ENCODE measurements around the gene AP3B1.

AP3B1 gene

DNA sequence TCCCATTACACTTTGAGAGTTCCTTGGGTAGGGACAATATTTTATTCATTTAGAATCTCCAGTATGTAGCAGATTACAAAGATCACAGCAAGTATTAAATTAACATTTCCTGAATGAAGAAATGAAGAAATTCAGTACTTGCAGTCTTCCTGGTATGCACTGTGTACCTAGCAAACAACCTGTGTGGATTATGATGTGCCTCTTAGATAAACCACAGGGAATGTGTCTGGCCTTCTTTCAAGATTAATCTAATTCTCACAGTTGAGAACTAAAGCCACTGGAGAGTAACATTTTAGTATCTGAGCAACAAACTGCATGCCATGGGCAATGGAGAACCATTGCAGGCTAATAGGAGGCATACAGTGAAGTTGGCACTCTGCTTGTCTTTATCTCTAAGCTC lies 199.4 kb downstream of the AP3B1 start:
- H3K18ac ChIP-seq (ENCODE audit: low read length): no peak overlapping the region
- no peak overlapping the region for H4K5ac ChIP-seq (ENCODE audit: low read length)
- peaks cover 3% of the 10 kb centered on the region for H3K36me3 ChIP-seq (ENCODE audit: control insufficient read depth, insufficient read depth, low read length)

DNA sequence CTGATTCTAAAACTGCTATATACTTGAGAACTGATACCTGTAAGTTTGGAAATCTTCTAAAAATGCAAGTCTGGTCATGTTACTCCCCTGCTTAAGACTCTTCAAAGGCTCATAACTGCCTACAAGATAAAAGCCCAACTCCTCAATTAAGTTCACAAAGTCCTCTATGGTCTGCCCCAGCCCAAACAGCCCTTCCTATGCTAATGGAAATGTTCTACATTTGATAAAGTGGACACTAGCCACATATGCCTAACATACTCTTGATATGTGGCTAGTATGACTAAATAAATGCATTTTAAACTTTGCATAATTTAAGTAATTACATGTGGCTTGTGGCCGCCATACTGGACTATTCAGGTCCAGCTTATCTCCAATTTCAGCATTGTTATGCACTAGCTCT lies 204.5 kb downstream of the AP3B1 start:
- H2BK5ac ChIP-seq (ENCODE audit: low read length): no peak overlapping the region
- no peak for DNase-seq
- no peak overlapping the region for H3K4ac ChIP-seq (ENCODE audit: low read depth, low read length)
- no peak overlapping the region for H3K18ac ChIP-seq (ENCODE audit: low read length)
- H3K9ac ChIP-seq (ENCODE audit: low read length): no peak overlapping the region
- H2BK15ac ChIP-seq (replicated peaks; ENCODE audit: low read depth): no peak overlapping the region
- no peak overlapping the region for H3K23ac ChIP-seq (ENCODE audit: low read length)
- H3K79me2 ChIP-seq (ENCODE audit: control insufficient read depth, insufficient read depth, low read length): no peaks in the 10 kb centered on the region
- no peaks in the 10 kb centered on the region for H3K79me1 ChIP-seq (ENCODE audit: low read length)
- no peak overlapping the region for H3K4me3 ChIP-seq (ENCODE audit: low read length)
- no peak overlapping the region for H3K27ac ChIP-seq (ENCODE audit: low read depth, low read length)
- H4K5ac ChIP-seq (ENCODE audit: low read length): no peak overlapping the region
- no peak overlapping the region for H2BK120ac ChIP-seq (ENCODE audit: low read depth, low read length)
- no peak overlapping the region for H3K56ac ChIP-seq (ENCODE audit: low read length)
- no peak overlapping the region for H3K4me2 ChIP-seq (ENCODE audit: low read length)
- no CpG with 5 or more reads among the region's 1 CpG for WGBS (ENCODE audit: extremely low coverage, insufficient coverage, low lambda C conversion rate)
- H4K8ac ChIP-seq (ENCODE audit: low read depth, low read length): no peak overlapping the region
- no peaks in the 10 kb centered on the region for H3K27me3 ChIP-seq (ENCODE audit: insufficient read depth, low read length, poor library complexity)
- H3K36me3 ChIP-seq (ENCODE audit: control insufficient read depth, insufficient read depth, low read length): no peaks in the 10 kb centered on the region
- H3K4me1 ChIP-seq (ENCODE audit: control insufficient read depth, low read depth, low read length): no peaks in the 10 kb centered on the region
- no peak overlapping the region for H2AK5ac ChIP-seq (ENCODE audit: low read length)

More for the DNA sequence above, 199.4 kb downstream of the AP3B1 start:
- H2BK120ac ChIP-seq (ENCODE audit: low read depth, low read length): no peak overlapping the region
- no peak overlapping the region for H3K4me3 ChIP-seq (ENCODE audit: low read length)
- H4K8ac ChIP-seq (ENCODE audit: low read depth, low read length): no peak overlapping the region
- no peak overlapping the region for H2AK5ac ChIP-seq (ENCODE audit: low read length)
- no peak overlapping the region for H2BK15ac ChIP-seq (replicated peaks; ENCODE audit: low read depth)
- no peak overlapping the region for H2BK5ac ChIP-seq (ENCODE audit: low read length)
- H3K4me2 ChIP-seq (ENCODE audit: low read length): no peak overlapping the region
- H3K4me1 ChIP-seq (ENCODE audit: control insufficient read depth, low read depth, low read length): no peaks in the 10 kb centered on the region
- H3K56ac ChIP-seq (ENCODE audit: low read length): no peak overlapping the region
- no peaks in the 10 kb centered on the region for H3K79me2 ChIP-seq (ENCODE audit: control insufficient read depth, insufficient read depth, low read length)
- no peaks in the 10 kb centered on the region for H3K27me3 ChIP-seq (ENCODE audit: insufficient read depth, low read length, poor library complexity)
- H3K4ac ChIP-seq (ENCODE audit: low read depth, low read length): no peak overlapping the region
- no peak overlapping the region for H3K23ac ChIP-seq (ENCODE audit: low read length)
- no peaks in the 10 kb centered on the region for H3K79me1 ChIP-seq (ENCODE audit: low read length)
- no peak overlapping the region for H3K27ac ChIP-seq (ENCODE audit: low read depth, low read length)
- no peak for DNase-seq
- no peak overlapping the region for H3K9ac ChIP-seq (ENCODE audit: low read length)

DNA sequence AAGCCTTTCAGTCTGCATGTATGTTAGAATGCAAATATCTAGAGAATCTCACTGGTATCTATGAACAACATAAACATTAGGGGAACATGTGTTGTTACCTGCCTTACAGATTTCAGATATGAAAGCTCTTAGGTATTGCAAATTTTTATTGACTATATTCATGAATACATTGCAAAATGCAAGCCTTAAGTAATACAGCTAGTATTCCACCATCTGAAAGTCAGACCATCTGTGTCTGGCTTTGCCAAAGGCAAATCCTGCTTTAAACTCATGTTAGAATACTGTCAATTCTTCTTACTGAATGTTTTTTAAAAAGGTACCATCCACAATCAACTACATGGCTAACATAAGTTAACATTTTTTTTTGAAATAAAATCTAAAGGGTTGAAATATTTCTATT lies 215.6 kb downstream of the AP3B1 start:
- no peak overlapping the region for H2AK5ac ChIP-seq (ENCODE audit: low read length)
- H3K4me1 ChIP-seq (ENCODE audit: control insufficient read depth, low read depth, low read length): peaks cover 2% of the 10 kb centered on the region
- H3K18ac ChIP-seq (ENCODE audit: low read length): no peak overlapping the region
- no peak overlapping the region for H3K4me2 ChIP-seq (ENCODE audit: low read length)
- no peaks in the 10 kb centered on the region for H3K27me3 ChIP-seq (ENCODE audit: insufficient read depth, low read length, poor library complexity)
- H3K4me3 ChIP-seq (ENCODE audit: low read length): no peak overlapping the region
- H3K23ac ChIP-seq (ENCODE audit: low read length): no peak overlapping the region
- no peak overlapping the region for H3K56ac ChIP-seq (ENCODE audit: low read length)
- no peak overlapping the region for H3K9ac ChIP-seq (ENCODE audit: low read length)
- H3K36me3 ChIP-seq (ENCODE audit: control insufficient read depth, insufficient read depth, low read length): no peaks in the 10 kb centered on the region
- H3K27ac ChIP-seq (ENCODE audit: low read depth, low read length): no peak overlapping the region
- H3K79me2 ChIP-seq (ENCODE audit: control insufficient read depth, insufficient read depth, low read length): no peaks in the 10 kb centered on the region
- DNase-seq: no peak
- no peak overlapping the region for H3K4ac ChIP-seq (ENCODE audit: low read depth, low read length)
- H4K5ac ChIP-seq (ENCODE audit: low read length): no peak overlapping the region
- no peak overlapping the region for H2BK120ac ChIP-seq (ENCODE audit: low read depth, low read length)
- H2BK5ac ChIP-seq (ENCODE audit: low read length): no peak overlapping the region
- H3K79me1 ChIP-seq (ENCODE audit: low read length): no peaks in the 10 kb centered on the region
- H2BK15ac ChIP-seq (replicated peaks; ENCODE audit: low read depth): no peak overlapping the region
- H4K8ac ChIP-seq (ENCODE audit: low read depth, low read length): no peak overlapping the region

DNA sequence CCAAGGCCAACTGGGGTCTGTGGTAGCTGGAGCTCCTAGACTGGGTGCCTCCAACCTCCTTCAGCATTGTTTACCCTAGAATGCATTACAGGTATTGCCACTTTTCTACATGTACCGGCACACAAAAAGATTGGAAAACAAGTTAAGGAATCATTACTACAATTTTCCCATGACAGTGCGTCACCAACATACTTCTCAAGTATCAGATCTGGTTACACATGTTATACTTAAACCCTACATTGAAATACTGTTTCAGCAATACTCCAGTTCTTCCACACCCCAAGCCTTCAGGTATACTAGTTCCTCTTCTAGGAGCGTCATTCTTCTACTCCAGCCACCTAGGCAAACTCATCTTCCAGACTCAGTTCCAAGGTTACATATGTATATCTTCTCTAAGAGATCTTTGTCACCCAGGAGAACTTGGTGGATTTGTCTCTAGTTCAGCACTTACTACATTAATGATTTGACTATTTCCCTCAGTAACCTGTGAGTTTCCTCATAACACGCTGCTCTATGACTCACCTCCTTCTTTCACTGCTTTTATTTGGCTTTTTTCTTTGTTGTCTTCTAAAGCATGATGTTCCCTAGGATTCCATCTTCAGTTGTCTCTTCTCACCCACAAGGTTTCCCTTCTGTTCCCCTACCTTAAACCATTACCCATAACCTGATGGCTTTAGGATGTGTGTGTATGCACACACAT lies 217.0 kb downstream of the AP3B1 start:
- Histone ChIP-seq H3K4ac (ENCODE audit: low read depth, low read length) (no peak overlapping the region), H4K8ac (ENCODE audit: low read depth, low read length) (no peak overlapping the region), H3K79me1 (ENCODE audit: low read length) (no peaks in the 10 kb centered on the region), H3K18ac (ENCODE audit: low read length) (no peak overlapping the region), H4K5ac (ENCODE audit: low read length) (no peak overlapping the region), H3K27me3 (ENCODE audit: insufficient read depth, low read length, poor library complexity) (no peaks in the 10 kb centered on the region), H2AK5ac (ENCODE audit: low read length) (no peak overlapping the region), H3K9ac (ENCODE audit: low read length) (no peak overlapping the region), H3K36me3 (ENCODE audit: control insufficient read depth, insufficient read depth, low read length) (no peaks in the 10 kb centered on the region), H3K4me2 (ENCODE audit: low read length) (no peak overlapping the region), H3K23ac (ENCODE audit: low read length) (no peak overlapping the region), H3K56ac (ENCODE audit: low read length) (no peak overlapping the region), H2BK5ac (ENCODE audit: low read length) (no peak overlapping the region), H3K79me2 (ENCODE audit: control insufficient read depth, insufficient read depth, low read length) (no peaks in the 10 kb centered on the region), H2BK15ac (replicated peaks; ENCODE audit: low read depth) (no peak overlapping the region), H3K4me3 (ENCODE audit: low read length) (no peak overlapping the region), H3K27ac (ENCODE audit: low read depth, low read length) (no peak overlapping the region), H2BK120ac (ENCODE audit: low read depth, low read length) (no peak overlapping the region), H3K4me1 (ENCODE audit: control insufficient read depth, low read depth, low read length) (peaks cover 2% of the 10 kb centered on the region)
- WGBS (ENCODE audit: extremely low coverage, insufficient coverage, low lambda C conversion rate): no CpG with 5 or more reads among the region's 4 CpGs
- no peak for DNase-seq

DNA sequence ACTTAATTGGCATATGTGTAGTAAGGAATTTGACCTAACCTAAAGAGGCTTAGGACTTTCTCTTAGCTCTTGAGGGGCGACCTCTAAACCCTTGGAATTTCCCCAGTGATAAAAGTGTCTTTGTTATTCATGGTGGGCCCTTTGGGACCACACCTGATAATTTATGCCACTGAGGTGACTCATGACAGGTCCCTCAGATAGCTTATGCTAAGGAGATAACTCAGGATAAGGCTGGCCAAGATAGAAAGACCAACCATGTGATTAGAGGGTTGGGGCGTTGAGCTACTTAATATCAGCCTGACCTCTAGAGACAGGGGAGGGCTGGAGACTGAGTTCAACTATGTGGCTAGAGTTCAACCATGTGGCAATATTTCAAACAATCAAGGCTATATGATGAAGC lies 218.1 kb downstream of the AP3B1 start:
- Histone ChIP-seq H2BK15ac (replicated peaks; ENCODE audit: low read depth) (no peak overlapping the region), H3K4me2 (ENCODE audit: low read length) (no peak overlapping the region), H2BK5ac (ENCODE audit: low read length) (no peak overlapping the region), H2AK5ac (ENCODE audit: low read length) (no peak overlapping the region), H3K36me3 (ENCODE audit: control insufficient read depth, insufficient read depth, low read length) (no peaks in the 10 kb centered on the region), H4K8ac (ENCODE audit: low read depth, low read length) (no peak overlapping the region), H3K23ac (ENCODE audit: low read length) (no peak overlapping the region), H3K4me1 (ENCODE audit: control insufficient read depth, low read depth, low read length) (peaks cover 2% of the 10 kb centered on the region), H4K5ac (ENCODE audit: low read length) (no peak overlapping the region), H3K79me1 (ENCODE audit: low read length) (no peaks in the 10 kb centered on the region), H3K27ac (ENCODE audit: low read depth, low read length) (no peak overlapping the region), H2BK120ac (ENCODE audit: low read depth, low read length) (no peak overlapping the region), H3K4ac (ENCODE audit: low read depth, low read length) (no peak overlapping the region), H3K18ac (ENCODE audit: low read length) (no peak overlapping the region), H3K4me3 (ENCODE audit: low read length) (no peak overlapping the region), H3K56ac (ENCODE audit: low read length) (no peak overlapping the region), H3K79me2 (ENCODE audit: control insufficient read depth, insufficient read depth, low read length) (no peaks in the 10 kb centered on the region), H3K9ac (ENCODE audit: low read length) (no peak overlapping the region), H3K27me3 (ENCODE audit: insufficient read depth, low read length, poor library complexity) (no peaks in the 10 kb centered on the region)
- no CpG with 5 or more reads among the region's 2 CpGs for WGBS (ENCODE audit: extremely low coverage, insufficient coverage, low lambda C conversion rate)
- peak; percentile 90 for DNase-seq

DNA sequence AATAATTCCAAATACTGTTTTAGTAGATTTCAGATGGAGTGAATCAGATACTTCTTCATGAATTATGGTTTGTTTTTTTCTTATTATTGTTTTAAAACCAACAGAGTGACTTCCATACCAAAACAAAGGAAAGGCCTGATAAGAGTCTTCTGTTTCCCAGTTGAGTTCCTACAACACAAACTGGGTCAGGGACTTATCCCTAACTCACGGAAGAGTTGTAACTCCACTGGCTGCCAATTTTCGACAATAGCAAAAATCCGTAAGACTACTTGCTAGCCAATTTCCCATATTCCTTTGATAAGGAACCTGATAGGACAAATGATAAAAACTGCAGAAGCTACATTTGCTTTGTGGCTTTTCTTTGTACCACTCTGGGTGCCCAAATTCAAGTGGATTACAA lies 219.2 kb downstream of the AP3B1 start:
- H4K5ac ChIP-seq (ENCODE audit: low read length): no peak overlapping the region
- no peaks in the 10 kb centered on the region for H3K79me1 ChIP-seq (ENCODE audit: low read length)
- H2AK5ac ChIP-seq (ENCODE audit: low read length): no peak overlapping the region
- no peak overlapping the region for H3K18ac ChIP-seq (ENCODE audit: low read length)
- no peak overlapping the region for H3K23ac ChIP-seq (ENCODE audit: low read length)
- no peak overlapping the region for H3K9ac ChIP-seq (ENCODE audit: low read length)
- no peak overlapping the region for H3K56ac ChIP-seq (ENCODE audit: low read length)
- H3K36me3 ChIP-seq (ENCODE audit: control insufficient read depth, insufficient read depth, low read length): no peaks in the 10 kb centered on the region
- peaks cover 2% of the 10 kb centered on the region for H3K4me1 ChIP-seq (ENCODE audit: control insufficient read depth, low read depth, low read length)
- H2BK15ac ChIP-seq (replicated peaks; ENCODE audit: low read depth): no peak overlapping the region
- H3K27me3 ChIP-seq (ENCODE audit: insufficient read depth, low read length, poor library complexity): no peaks in the 10 kb centered on the region
- no peak overlapping the region for H3K4me3 ChIP-seq (ENCODE audit: low read length)
- H3K79me2 ChIP-seq (ENCODE audit: control insufficient read depth, insufficient read depth, low read length): no peaks in the 10 kb centered on the region
- no CpG with 5 or more reads among the region's 3 CpGs for WGBS (ENCODE audit: extremely low coverage, insufficient coverage, low lambda C conversion rate)
- H3K4ac ChIP-seq (ENCODE audit: low read depth, low read length): no peak overlapping the region
- no peak overlapping the region for H3K27ac ChIP-seq (ENCODE audit: low read depth, low read length)
- H2BK120ac ChIP-seq (ENCODE audit: low read depth, low read length): no peak overlapping the region
- peak; percentile 28 for DNase-seq
- H4K8ac ChIP-seq (ENCODE audit: low read depth, low read length): no peak overlapping the region
- H3K4me2 ChIP-seq (ENCODE audit: low read length): no peak overlapping the region
- H2BK5ac ChIP-seq (ENCODE audit: low read length): no peak overlapping the region

Data from mesendoderm (in vitro differentiated cells).